Measurements from ENCODE around the gene KDM3B.

KDM3B gene

GRCh38 chr5:138439477-138440158 is 87.1 kb downstream of the KDM3B start:
- Histone ChIP-seq H3K4me1 (ENCODE audit: control insufficient read depth, insufficient read depth, low read length) (peaks cover 6% of the 10 kb centered on the region; the same call in 1 of the 2 replicates), H3K4me3 (ENCODE audit: low read length) (peak overlapping the region; percentile 66; the same call in 1 of the 2 replicates), H3K9me3 (ENCODE audit: control insufficient read depth, insufficient read depth, low read length) (no peaks in the 10 kb centered on the region), H3K36me3 (ENCODE audit: control insufficient read depth, insufficient read depth, low read length) (peaks cover 12% of the 10 kb centered on the region; the same call in 1 of the 2 replicates), H3K27ac (ENCODE audit: low read length) (no peak overlapping the region), H3K27me3 (ENCODE audit: control insufficient read depth, insufficient read depth, low read length) (no peaks in the 10 kb centered on the region)
- no CpG with 5 or more reads among the region's 20 CpGs for WGBS (ENCODE audit: insufficient coverage, insufficient read length)
- DNase-seq (ENCODE audit: low read depth, low spot score), result no peak

- no CpG with 5 or more reads among the region's 17 CpGs for WGBS (ENCODE audit: insufficient coverage, insufficient read length)
- no peak for DNase-seq (ENCODE audit: low read depth, low spot score)
- no peaks in the 10 kb centered on the region for H3K27me3 ChIP-seq (ENCODE audit: control insufficient read depth, insufficient read depth, low read length)
- H3K27ac ChIP-seq (ENCODE audit: low read length), result no peak overlapping the region
- no peak overlapping the region for H3K4me3 ChIP-seq (ENCODE audit: low read length)
- peaks cover 9% of the 10 kb centered on the region; the same call in 1 of the 2 replicates for H3K36me3 ChIP-seq (ENCODE audit: control insufficient read depth, insufficient read depth, low read length)
- no peaks in the 10 kb centered on the region for H3K9me3 ChIP-seq (ENCODE audit: control insufficient read depth, insufficient read depth, low read length)
- peaks cover 6% of the 10 kb centered on the region; the same call in 1 of the 2 replicates for H3K4me1 ChIP-seq (ENCODE audit: control insufficient read depth, insufficient read depth, low read length)
These were observed 87.9 kb downstream of the KDM3B start for GRCh38 chr5:138440159-138441073.

GRCh38 chr5:138441221-138441620 is 88.7 kb downstream of the KDM3B start:
- Histone ChIP-seq H3K36me3 (ENCODE audit: control insufficient read depth, insufficient read depth, low read length) (peaks cover 2% of the 10 kb centered on the region; the same call in 1 of the 2 replicates), H3K4me3 (ENCODE audit: low read length) (no peak overlapping the region), H3K9me3 (ENCODE audit: control insufficient read depth, insufficient read depth, low read length) (no peaks in the 10 kb centered on the region), H3K27ac (ENCODE audit: low read length) (no peak overlapping the region), H3K27me3 (ENCODE audit: control insufficient read depth, insufficient read depth, low read length) (no peaks in the 10 kb centered on the region), H3K4me1 (ENCODE audit: control insufficient read depth, insufficient read depth, low read length) (peaks cover 6% of the 10 kb centered on the region; the same call in 1 of the 2 replicates)
- no CpG with 5 or more reads among the region's 9 CpGs for WGBS (ENCODE audit: insufficient coverage, insufficient read length)
- no peak for DNase-seq (ENCODE audit: low read depth, low spot score)

DNA sequence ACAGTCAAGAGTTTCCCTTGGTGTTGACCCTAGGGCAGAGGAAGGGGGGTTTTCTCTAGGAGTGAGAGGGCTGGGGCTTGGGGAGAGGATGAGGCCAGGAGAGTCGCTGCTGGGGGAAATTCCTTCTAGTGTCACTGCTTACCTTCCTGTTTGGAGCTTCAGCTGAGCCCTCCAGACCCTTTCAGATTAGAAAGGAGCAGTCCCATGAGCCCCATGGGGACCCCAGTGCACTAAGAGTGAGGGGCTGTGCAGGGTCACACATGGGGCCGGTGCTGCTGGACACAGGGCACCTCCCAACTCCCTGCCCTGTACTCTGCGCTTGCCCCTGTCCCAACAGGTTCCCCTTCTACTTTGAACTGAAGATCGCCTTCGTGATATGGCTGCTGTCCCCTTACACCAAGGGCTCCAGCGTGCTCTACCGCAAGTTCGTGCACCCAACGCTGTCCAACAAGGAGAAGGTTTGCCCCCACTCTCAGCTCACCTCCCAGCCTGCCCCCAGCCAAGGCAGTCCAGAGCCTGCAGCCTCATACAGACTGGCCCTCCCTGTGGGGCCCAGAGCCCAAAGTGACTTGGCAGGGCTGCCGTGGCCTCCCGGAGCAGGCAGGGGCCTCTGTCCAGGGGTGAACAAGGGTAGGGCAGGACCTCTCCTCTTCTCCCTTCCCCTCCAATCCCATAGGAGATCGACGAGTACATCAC is 91.7 kb downstream of the KDM3B start:
- Histone ChIP-seq H3K27me3 (ENCODE audit: control insufficient read depth, insufficient read depth, low read length) (no peaks in the 10 kb centered on the region), H3K4me1 (ENCODE audit: control insufficient read depth, insufficient read depth, low read length) (peaks cover 6% of the 10 kb centered on the region; the same call in 1 of the 2 replicates), H3K27ac (ENCODE audit: low read length) (no peak overlapping the region), H3K4me3 (ENCODE audit: low read length) (no peak overlapping the region), H3K36me3 (ENCODE audit: control insufficient read depth, insufficient read depth, low read length) (peaks cover 2% of the 10 kb centered on the region; the same call in 1 of the 2 replicates), H3K9me3 (ENCODE audit: control insufficient read depth, insufficient read depth, low read length) (no peaks in the 10 kb centered on the region)
- WGBS (ENCODE audit: insufficient coverage, insufficient read length), result no CpG with 5 or more reads among the region's 13 CpGs
- DNase-seq (ENCODE audit: low read depth, low spot score), result no peak

DNA sequence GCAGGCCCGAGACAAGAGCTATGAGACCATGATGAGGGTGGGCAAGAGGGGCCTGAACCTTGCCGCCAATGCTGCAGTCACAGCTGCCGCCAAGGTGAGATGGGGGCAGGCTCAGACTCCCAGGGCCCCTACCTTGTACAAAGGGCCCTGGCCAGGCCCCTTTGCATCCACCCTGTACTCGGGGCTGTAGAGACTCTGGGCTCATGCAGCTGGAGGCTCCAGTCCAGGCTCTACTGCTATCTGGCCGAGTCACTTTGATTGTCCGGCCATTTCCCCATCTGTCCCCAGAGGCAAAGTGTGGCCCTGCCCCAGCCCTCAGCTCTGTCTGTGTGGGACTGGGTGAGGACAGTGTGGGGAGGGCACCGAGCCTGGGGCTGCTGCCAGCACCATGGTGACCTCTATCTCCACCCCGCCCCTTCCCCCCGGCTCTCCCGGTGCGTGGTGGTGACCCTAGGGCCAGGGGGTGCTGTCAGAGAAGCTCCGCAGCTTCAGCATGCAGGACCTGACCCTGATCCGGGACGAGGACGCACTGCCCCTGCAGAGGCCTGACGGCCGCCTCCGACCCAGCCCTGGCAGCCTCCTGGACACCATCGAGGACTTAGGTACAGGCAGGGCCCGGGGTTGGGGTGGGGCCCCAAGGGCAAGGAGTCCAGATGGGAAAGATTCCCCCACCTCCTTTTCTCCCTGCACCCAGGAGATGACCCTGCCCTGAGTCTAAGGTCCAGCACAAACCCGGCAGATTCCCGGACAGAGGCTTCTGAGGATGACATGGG is 92.5 kb downstream of the KDM3B start:
- WGBS (ENCODE audit: insufficient coverage, insufficient read length), result no CpG with 5 or more reads among the region's 22 CpGs
- no peaks in the 10 kb centered on the region for H3K27me3 ChIP-seq (ENCODE audit: control insufficient read depth, insufficient read depth, low read length)
- peaks cover 2% of the 10 kb centered on the region; the same call in 1 of the 2 replicates for H3K36me3 ChIP-seq (ENCODE audit: control insufficient read depth, insufficient read depth, low read length)
- DNase-seq (ENCODE audit: low read depth, low spot score), result no peak
- H3K9me3 ChIP-seq (ENCODE audit: control insufficient read depth, insufficient read depth, low read length), result no peaks in the 10 kb centered on the region
- H3K4me1 ChIP-seq (ENCODE audit: control insufficient read depth, insufficient read depth, low read length), result peaks cover 4% of the 10 kb centered on the region; the same call in 1 of the 2 replicates
- no peak overlapping the region for H3K4me3 ChIP-seq (ENCODE audit: low read length)
- H3K27ac ChIP-seq (ENCODE audit: low read length), result no peak overlapping the region

- H3K4me1 ChIP-seq (ENCODE audit: control insufficient read depth, insufficient read depth, low read length), result peaks cover 1% of the 10 kb centered on the region; the same call in 1 of the 2 replicates
These were observed 93.2 kb downstream of the KDM3B start for GRCh38 chr5:138445547-138446271.

GRCh38 chr5:138448070-138448469 is 95.6 kb downstream of the KDM3B start:
- peaks cover 1% of the 10 kb centered on the region; the same call in 1 of the 2 replicates for H3K4me1 ChIP-seq (ENCODE audit: control insufficient read depth, insufficient read depth, low read length)
- WGBS (ENCODE audit: insufficient coverage, insufficient read length), result no CpG with 5 or more reads among the region's 6 CpGs
- H3K27me3 ChIP-seq (ENCODE audit: control insufficient read depth, insufficient read depth, low read length), result no peaks in the 10 kb centered on the region
- peaks cover 2% of the 10 kb centered on the region; the same call in 1 of the 2 replicates for H3K36me3 ChIP-seq (ENCODE audit: control insufficient read depth, insufficient read depth, low read length)
- H3K27ac ChIP-seq (ENCODE audit: low read length), result no peak overlapping the region
- DNase-seq (ENCODE audit: low read depth, low spot score), result no peak
- no peak overlapping the region for H3K4me3 ChIP-seq (ENCODE audit: low read length)
- no peaks in the 10 kb centered on the region for H3K9me3 ChIP-seq (ENCODE audit: control insufficient read depth, insufficient read depth, low read length)

More at GRCh38 chr5:138445547-138446271, 93.2 kb downstream of the KDM3B start:
- no peak overlapping the region for H3K4me3 ChIP-seq (ENCODE audit: low read length)
- no peak overlapping the region for H3K27ac ChIP-seq (ENCODE audit: low read length)
- H3K9me3 ChIP-seq (ENCODE audit: control insufficient read depth, insufficient read depth, low read length), result no peaks in the 10 kb centered on the region
- WGBS (ENCODE audit: insufficient coverage, insufficient read length), result no CpG with 5 or more reads among the region's 18 CpGs
- no peaks in the 10 kb centered on the region for H3K27me3 ChIP-seq (ENCODE audit: control insufficient read depth, insufficient read depth, low read length)
- no peak for DNase-seq (ENCODE audit: low read depth, low spot score)
- peaks cover 2% of the 10 kb centered on the region; the same call in 1 of the 2 replicates for H3K36me3 ChIP-seq (ENCODE audit: control insufficient read depth, insufficient read depth, low read length)

- no peak for DNase-seq (ENCODE audit: low read depth, low spot score)
- H3K36me3 ChIP-seq (ENCODE audit: control insufficient read depth, insufficient read depth, low read length), result peaks cover 2% of the 10 kb centered on the region; the same call in 1 of the 2 replicates
- H3K4me3 ChIP-seq (ENCODE audit: low read length), result no peak overlapping the region
- no peaks in the 10 kb centered on the region for H3K27me3 ChIP-seq (ENCODE audit: control insufficient read depth, insufficient read depth, low read length)
- no CpG with 5 or more reads among the region's 9 CpGs for WGBS (ENCODE audit: insufficient coverage, insufficient read length)
- H3K27ac ChIP-seq (ENCODE audit: low read length), result no peak overlapping the region
- H3K9me3 ChIP-seq (ENCODE audit: control insufficient read depth, insufficient read depth, low read length), result no peaks in the 10 kb centered on the region
- H3K4me1 ChIP-seq (ENCODE audit: control insufficient read depth, insufficient read depth, low read length), result peaks cover 1% of the 10 kb centered on the region
These were observed 96.3 kb downstream of the KDM3B start for GRCh38 chr5:138448481-138449398.
